HEK293 (cell line): ENCODE data around the gene PTPN20.
A peak's percentile ranks its signal among the peaks of the same experiment; 100 is the strongest.

Source experiments
- CTCF ChIA-PET: fragments of 350-600 bp; formaldehyde crosslinking; extraction: SDS; loops from one replicate; lab custom pipeline; 2021; ENCODE audit warnings: antibody characterized with exemption; lab: Yijun Ruan, JAX
- POLR2A ChIA-PET: fragments of 300-600 bp; formaldehyde crosslinking; extraction: SDS; loops from one replicate; lab custom pipeline; 2020; ENCODE audit warnings: antibody characterized with exemption, inconsistent platforms; lab: Yijun Ruan, JAX
- H3K27ac ChIP-seq: fragments of 200-500 bp; sonication (Bioruptor generic); 2 replicates; pipeline ENCODE4 v1.5.1; 2014; ENCODE audit warnings: low read depth, low read length, control low read depth, inconsistent platforms; ENCODE audit errors: extremely low read depth
- H3K36me3 ChIP-seq, 2 experiments: fragments of 200-500 bp in 1 of 2; sonication (Bioruptor generic) in 1 of 2; 1 replicate in 1 of 2; 2 replicates in 1 of 2; pipeline ENCODE4 v1.5.1; 2014 to 2017; ENCODE audit warnings: inconsistent platforms in 2 of 2, low read length in 2 of 2; ENCODE audit not compliant: control insufficient read depth in 2 of 2, insufficient read depth in 1 of 2
- H3K4me1 ChIP-seq: fragments of 200-500 bp; sonication (Bioruptor generic); 2 replicates; pipeline ENCODE4 v1.5.1; 2014; ENCODE audit warnings: mild to moderate bottlenecking, low read length, inconsistent platforms; ENCODE audit not compliant: control insufficient read depth, insufficient read depth
- H3K4me3 ChIP-seq: 2 replicates; pipeline ENCODE4 v1.5.1; 2011; ENCODE audit warnings: low read depth, mild to moderate bottlenecking, control low read depth, low read length, moderate library complexity
- H3K9me3 ChIP-seq: fragments of 200-500 bp; sonication (Bioruptor generic); 2 replicates; pipeline ENCODE4 v1.5.1; 2014; ENCODE audit warnings: low read depth, low read length, inconsistent platforms; ENCODE audit not compliant: control insufficient read depth, insufficient read depth
- HIC1 ChIP-seq: fragments of 450-650 bp; formaldehyde crosslinking; IDR thresholded peaks from 2 replicates; pipeline ENCODE4 v1.5.1; 2016; ENCODE audit warnings: missing biosample characterization, missing genetic modification characterization
- INSM2 ChIP-seq: fragments of 450-650 bp; formaldehyde crosslinking; IDR thresholded peaks from 2 replicates; pipeline ENCODE4 v1.5.1; 2016; ENCODE audit warnings: missing biosample characterization, missing genetic modification characterization
- ZBTB26 ChIP-seq: fragments of 450-650 bp; formaldehyde crosslinking; optimal IDR thresholded peaks from 2 replicates; pipeline ENCODE3; 2016; ENCODE audit warnings: missing biosample characterization, mild to moderate bottlenecking, missing genetic modification characterization
- ZNF18 ChIP-seq: fragments of 450-650 bp; formaldehyde crosslinking; IDR thresholded peaks from 2 replicates; pipeline ENCODE4 v1.5.1; 2016; ENCODE audit warnings: missing biosample characterization, missing genetic modification characterization
- ZNF2 ChIP-seq: fragments of 450-650 bp; formaldehyde crosslinking; IDR thresholded peaks from 2 replicates; pipeline ENCODE4 v1.5.1; 2016; ENCODE audit warnings: missing biosample characterization, missing genetic modification characterization
- ZNF302 ChIP-seq: fragments of 450-650 bp; formaldehyde crosslinking; IDR thresholded peaks from 2 replicates; pipeline ENCODE4 v1.5.1; 2016; ENCODE audit warnings: missing biosample characterization, missing genetic modification characterization, low read depth
- ZNF335 ChIP-seq: fragments of 450-650 bp; formaldehyde crosslinking; conservative IDR thresholded peaks from 2 replicates; pipeline ENCODE4 v1.5.1; 2016; ENCODE audit warnings: missing biosample characterization, missing genetic modification characterization
- ZNF473 ChIP-seq: fragments of 450-650 bp; formaldehyde crosslinking; IDR thresholded peaks from 2 replicates; pipeline ENCODE4 v1.5.1; 2017; ENCODE audit warnings: missing biosample characterization, missing genetic modification characterization
- ZNF624 ChIP-seq: fragments of 450-650 bp; formaldehyde crosslinking; IDR thresholded peaks from 2 replicates; pipeline ENCODE4 v1.5.1; 2017; ENCODE audit warnings: missing biosample characterization, missing genetic modification characterization
- ZNF654 ChIP-seq: fragments of 450-650 bp; formaldehyde crosslinking; IDR thresholded peaks from 2 replicates; pipeline ENCODE4 v1.5.1; 2016; ENCODE audit warnings: low read depth, missing biosample characterization, missing genetic modification characterization
- ZNF660 ChIP-seq: fragments of 450-650 bp; IDR thresholded peaks from 2 replicates; pipeline ENCODE4 v1.5.1; 2018; ENCODE audit warnings: missing biosample characterization, mild to moderate bottlenecking, missing genetic modification characterization
- ZSCAN18 ChIP-seq: fragments of 450-650 bp; formaldehyde crosslinking; IDR thresholded peaks from 2 replicates; pipeline ENCODE4 v1.5.1; 2016; ENCODE audit warnings: missing biosample characterization, missing genetic modification characterization
- ZSCAN30 ChIP-seq: fragments of 450-650 bp; IDR thresholded peaks from 2 replicates; pipeline ENCODE4 v1.5.1; 2018; ENCODE audit warnings: missing biosample characterization, mild to moderate bottlenecking, missing genetic modification characterization, moderate library complexity
- TF ChIP-seq, protein P1 (sequence below): fragments of 450-650 bp; formaldehyde crosslinking; IDR thresholded peaks from 2 replicates; pipeline ENCODE4 v1.5.1; 2016; ENCODE audit warnings: missing biosample characterization, missing genetic modification characterization
- TF ChIP-seq, protein P2 (sequence below): fragments of 450-650 bp; IDR thresholded peaks from 2 replicates; pipeline ENCODE4 v1.5.1; 2018; ENCODE audit warnings: missing biosample characterization, missing genetic modification characterization

Gene PTPN20

GRCh38 chr10:47024046-47024322 lies 112.8 kb downstream of the PTPN20 start (continued):
- TF ChIP-seq ZSCAN18 (tag by site-specific recombination) (no peak), ZNF302 (tag by site-specific recombination) (no peak)

DNA sequence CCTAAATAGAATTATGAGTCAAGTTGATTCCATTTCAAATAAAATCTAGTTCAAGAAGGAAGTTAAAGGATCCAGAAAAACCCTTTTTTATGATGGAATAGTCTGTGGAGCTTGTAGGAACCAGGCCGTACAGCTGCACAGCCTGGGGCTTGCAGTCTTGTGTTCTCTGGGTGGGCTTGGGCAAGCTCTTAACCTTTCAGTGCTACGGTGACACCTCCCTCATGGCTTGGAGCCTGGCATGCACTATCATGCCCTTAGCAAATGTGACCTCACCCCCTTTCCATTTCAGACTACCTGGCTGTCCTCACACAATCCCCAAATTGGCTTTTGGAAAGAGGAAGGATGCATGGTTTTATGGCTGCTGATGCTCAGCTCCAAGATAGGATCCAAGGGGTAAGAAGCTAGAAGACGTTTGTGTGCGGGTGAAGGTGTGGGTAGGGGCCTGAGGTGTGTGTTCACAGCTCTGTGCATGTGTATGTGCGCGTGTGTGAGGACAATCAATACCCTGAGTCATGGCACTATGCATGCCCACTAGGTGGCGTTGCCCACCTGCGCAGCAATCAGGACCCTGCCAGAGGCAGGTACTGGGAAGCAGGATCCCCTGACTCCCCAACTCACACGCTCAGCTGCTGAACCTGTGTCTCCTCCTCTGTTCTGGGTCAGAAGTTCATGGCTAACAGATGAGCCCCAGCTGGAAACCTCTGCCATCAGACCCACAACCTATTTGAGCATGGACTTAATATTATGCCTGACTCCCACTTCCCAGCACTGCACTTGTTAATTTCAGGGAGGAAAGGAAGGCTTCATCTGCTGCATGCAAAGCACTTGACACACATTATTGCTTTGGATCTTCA lies 113.4 kb downstream of the PTPN20 start:
- POLR2A ChIA-PET: no interaction called here
- TF ChIP-seq ZSCAN30 (0 out of 2 replicates have a peak, but pooled peaks have one; percentile 13), INSM2 (tag by site-specific recombination) (no peak), ZBTB26 (tag by site-specific recombination) (peak; percentile 30), ZNF660 (tag by site-specific recombination) (peak; percentile 93), ZNF2 (tag by site-specific recombination) (peak; percentile 67; the same call in 1 of the 2 replicates), ZNF624 (tag by site-specific recombination) (0 out of 2 replicates have a peak, but pooled peaks have one; percentile 12), HIC1 (no peak), ZNF473 (tag by site-specific recombination) (no peak), ZNF18 (tag by site-specific recombination) (0 out of 2 replicates have a peak, but pooled peaks have one; percentile 26), ZNF654 (tag by site-specific recombination) (peak; percentile 96), ZNF335 (tag by site-specific recombination) (0 out of 2 replicates have a peak, but pooled peaks have one; percentile 16)
- TF ChIP-seq, protein P1, sequence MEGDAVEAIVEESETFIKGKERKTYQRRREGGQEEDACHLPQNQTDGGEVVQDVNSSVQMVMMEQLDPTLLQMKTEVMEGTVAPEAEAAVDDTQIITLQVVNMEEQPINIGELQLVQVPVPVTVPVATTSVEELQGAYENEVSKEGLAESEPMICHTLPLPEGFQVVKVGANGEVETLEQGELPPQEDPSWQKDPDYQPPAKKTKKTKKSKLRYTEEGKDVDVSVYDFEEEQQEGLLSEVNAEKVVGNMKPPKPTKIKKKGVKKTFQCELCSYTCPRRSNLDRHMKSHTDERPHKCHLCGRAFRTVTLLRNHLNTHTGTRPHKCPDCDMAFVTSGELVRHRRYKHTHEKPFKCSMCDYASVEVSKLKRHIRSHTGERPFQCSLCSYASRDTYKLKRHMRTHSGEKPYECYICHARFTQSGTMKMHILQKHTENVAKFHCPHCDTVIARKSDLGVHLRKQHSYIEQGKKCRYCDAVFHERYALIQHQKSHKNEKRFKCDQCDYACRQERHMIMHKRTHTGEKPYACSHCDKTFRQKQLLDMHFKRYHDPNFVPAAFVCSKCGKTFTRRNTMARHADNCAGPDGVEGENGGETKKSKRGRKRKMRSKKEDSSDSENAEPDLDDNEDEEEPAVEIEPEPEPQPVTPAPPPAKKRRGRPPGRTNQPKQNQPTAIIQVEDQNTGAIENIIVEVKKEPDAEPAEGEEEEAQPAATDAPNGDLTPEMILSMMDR (tag by site-specific recombination): peak; percentile 70
- TF ChIP-seq, protein P2, sequence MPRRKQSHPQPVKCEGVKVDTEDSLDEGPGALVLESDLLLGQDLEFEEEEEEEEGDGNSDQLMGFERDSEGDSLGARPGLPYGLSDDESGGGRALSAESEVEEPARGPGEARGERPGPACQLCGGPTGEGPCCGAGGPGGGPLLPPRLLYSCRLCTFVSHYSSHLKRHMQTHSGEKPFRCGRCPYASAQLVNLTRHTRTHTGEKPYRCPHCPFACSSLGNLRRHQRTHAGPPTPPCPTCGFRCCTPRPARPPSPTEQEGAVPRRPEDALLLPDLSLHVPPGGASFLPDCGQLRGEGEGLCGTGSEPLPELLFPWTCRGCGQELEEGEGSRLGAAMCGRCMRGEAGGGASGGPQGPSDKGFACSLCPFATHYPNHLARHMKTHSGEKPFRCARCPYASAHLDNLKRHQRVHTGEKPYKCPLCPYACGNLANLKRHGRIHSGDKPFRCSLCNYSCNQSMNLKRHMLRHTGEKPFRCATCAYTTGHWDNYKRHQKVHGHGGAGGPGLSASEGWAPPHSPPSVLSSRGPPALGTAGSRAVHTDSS (tag by site-specific recombination): no peak
- H3K27ac ChIP-seq: no peak overlapping the region

More for the DNA sequence above, 113.4 kb downstream of the PTPN20 start:
- no peak overlapping the region for H3K4me3 ChIP-seq
- CTCF ChIA-PET: interaction anchor here (0.6 to 4.3 kb wide), 37 partner anchors 9 to 995 kb away, joined by 3 to 83 read pairs (median 5); partner anchors contain the start of gene GDF10
- H3K9me3 ChIP-seq: no peaks in the 10 kb centered on the region
- no peaks in the 10 kb centered on the region for H3K36me3 ChIP-seq
- no peaks in the 10 kb centered on the region for H3K4me1 ChIP-seq
